ENCODE measurements around the gene SLBP.
"Not testable (repeated sequence)": the region's sequence is repeated elsewhere in the genome, so short reads cannot be mapped to it uniquely, and the experiment has no call there.

SLBP gene

DNA sequence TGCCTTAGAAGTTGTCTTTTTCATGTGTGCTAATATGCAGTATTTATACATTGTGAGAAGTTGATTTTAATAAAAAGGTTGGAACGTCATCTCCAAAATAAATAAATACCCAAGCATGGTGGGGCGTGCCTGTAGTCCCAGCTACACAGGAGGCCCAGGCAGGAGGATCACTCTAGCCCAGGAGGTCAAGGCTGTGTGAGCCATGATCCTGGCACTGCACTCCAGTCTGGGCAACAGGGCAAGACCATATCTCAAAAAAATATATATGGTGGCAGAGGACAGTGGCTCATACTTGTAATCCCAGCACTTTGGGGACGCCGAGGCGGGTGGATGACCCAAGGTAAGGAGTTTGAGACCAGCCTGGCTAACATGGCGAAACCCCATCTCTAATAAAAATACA is 6.4 kb downstream of the SLBP start:
- DNase-seq = no peak

DNA sequence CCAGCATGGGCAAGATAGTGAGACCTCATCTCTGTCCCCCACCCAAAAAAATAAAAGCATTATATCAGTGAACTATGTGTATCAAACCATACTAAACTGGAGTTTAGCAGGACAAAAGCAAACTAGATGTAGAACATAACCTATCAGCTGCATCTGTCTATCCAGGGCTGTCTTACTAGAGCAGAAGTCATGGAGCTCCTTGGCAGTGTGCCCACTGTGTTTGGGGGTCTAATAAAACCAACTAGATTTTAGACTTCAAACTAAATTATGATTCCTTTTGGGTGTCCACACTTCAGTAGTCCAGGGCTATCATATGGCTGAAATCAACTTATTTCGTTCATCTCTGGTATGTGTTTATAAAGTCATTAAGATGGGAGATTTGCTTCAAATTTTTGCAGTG is 8.3 kb downstream of the SLBP start:
- no peak for DNase-seq

DNA sequence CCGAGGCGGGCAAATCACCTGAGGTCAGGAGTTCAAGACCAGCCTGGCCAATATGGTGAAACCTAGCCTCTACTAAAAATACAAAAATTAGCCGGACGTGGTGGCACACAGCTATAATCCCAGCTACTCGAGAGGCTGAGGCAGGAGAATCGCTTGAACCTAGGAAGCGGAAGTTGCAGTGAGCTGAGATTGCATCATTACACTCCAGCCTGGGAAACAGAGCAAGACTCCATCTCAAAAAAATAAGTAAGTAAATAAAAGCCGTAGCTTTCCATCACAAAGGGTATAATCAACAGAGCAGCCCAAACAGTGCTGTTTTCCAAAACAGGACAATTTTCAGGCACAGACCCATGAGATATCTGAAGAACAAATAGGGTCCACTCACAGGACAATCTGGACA is 10.4 kb downstream of the SLBP start:
- DNase-seq = not testable (repeated sequence)

DNA sequence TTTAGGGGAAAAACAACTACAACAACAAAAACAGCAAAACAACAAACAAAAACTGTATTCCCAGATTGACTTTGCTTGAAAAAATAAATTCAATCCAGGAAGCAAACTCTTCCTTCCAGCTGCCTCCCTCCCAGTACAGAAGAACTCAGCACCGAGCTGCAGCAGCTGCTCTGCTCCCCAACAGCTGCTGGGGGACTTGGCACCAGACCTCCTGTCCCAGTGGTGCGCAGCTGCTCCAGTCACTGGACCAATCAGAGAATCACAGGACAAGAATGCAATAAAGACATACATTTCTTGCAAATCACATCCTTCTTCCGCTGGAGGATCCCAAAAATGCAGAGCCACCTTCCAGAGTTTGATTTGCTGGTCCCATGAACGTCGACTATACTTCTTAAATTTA is 16.2 kb downstream of the SLBP start:
- no peak for DNase-seq

DNA sequence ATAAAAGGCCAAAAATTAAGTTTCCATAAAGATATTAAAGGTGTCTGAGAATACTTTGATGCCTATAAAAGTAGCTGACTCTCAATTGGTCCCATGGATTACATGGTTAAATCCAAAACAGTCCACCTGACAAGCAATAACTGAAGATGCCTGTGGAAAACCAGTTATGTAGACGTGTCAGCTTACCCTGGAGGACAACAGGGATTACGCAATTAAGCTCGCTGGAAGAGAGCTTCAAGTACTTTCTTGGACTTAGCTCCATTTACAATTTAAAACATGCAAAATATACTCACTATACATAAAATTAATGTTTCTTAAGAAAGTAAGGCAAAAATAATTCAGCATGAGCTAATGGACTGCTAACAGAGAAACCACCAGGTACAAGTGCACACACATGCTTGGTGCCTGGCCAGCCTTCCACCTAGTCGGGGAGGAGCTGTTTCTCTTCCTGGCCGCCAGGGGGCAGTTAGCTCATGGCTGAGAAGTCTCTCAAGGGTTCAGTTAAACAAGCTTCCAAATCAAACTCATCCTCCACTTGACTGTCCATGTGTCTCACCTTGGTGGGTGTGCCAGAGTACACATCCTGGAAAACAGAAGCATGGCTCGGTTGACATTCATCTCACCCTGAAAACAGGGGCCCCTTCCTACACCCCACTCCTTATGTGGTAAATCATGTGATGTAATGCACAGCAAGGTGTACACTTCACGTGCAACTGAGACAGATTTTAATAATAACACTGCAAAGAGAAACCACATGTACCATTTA is 18.8 kb downstream of the SLBP start:
- DNase-seq = peak; percentile 36

DNA sequence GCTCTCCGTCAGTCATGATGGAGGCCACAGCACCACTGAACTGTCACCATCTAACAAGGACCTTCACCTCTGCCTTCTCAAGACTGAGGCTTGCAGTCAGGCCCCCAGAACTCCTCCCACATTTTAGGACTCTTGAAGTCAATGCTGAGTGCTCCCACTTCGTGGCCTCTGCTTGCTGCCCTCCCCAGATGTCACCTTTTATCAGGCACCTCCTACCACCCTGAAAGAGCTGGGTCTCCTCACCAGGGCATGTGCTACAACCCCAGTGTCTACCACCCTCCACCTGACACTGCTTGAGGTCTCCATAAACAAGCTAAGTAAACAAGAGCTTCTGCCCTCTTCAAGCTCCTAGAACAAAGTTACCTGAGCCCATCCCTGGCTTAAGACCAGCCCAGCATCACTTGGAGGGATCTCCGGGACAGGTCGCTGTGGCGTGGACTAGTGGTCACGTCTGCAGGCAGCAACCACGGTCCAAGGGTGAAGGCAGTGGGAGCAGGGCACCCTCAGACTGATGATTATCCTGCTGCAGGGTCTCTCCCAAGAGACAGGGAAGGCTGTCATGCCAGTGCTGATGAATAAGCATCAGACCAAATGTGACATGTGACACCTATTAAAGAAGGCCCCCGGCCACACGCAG is 20.3 kb downstream of the SLBP start:
- no peak for DNase-seq

DNA sequence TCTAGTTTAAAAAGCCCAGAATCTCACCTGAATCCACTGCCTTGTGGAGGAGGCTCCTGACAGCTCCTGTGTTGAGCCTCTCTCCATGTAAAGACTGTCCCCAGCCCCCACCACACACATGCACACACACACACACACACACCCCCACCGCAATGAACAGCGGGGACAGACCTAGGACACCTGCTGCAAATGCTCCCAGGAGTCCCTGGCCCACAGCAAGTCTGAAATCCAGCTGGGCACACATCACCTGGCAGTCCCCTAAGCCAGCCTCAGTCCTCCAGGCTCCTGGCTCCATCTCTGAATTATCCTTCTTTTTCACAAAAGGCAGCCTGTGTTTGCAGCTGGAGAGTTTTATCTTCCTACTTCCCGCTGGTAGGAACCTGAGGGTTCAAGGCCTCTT is 21.4 kb downstream of the SLBP start:
- DNase-seq = no peak

DNA sequence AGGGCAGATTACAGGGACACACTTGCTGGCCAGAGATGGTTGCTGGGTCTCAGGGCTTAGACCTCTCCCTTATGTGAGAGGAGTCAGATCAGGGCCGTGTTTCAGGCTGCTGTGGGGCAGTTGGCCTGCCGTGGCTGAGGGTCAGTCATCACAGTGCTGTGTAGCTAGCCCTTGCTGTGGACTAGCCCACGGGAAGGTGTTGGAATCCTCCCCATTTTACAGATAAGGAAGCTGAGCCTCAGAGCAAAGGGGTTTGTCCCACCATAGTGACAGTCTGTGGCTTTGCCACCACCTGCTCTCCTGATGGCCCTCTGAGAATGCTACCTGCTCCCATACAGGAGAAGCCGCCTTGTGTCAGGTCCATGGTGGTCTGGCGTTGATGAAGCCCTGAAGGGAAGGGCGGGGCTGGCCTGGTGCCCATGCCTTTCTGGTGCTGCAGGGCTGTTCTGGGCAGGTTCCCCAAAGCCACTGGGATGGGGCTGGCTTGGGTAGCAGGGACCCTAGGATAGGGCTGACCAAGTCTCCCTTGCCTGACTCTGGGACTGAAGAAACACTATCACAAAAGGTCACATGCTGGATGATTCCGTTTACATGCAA is 25.6 kb downstream of the SLBP start:
- DNase-seq = no peak

DNA sequence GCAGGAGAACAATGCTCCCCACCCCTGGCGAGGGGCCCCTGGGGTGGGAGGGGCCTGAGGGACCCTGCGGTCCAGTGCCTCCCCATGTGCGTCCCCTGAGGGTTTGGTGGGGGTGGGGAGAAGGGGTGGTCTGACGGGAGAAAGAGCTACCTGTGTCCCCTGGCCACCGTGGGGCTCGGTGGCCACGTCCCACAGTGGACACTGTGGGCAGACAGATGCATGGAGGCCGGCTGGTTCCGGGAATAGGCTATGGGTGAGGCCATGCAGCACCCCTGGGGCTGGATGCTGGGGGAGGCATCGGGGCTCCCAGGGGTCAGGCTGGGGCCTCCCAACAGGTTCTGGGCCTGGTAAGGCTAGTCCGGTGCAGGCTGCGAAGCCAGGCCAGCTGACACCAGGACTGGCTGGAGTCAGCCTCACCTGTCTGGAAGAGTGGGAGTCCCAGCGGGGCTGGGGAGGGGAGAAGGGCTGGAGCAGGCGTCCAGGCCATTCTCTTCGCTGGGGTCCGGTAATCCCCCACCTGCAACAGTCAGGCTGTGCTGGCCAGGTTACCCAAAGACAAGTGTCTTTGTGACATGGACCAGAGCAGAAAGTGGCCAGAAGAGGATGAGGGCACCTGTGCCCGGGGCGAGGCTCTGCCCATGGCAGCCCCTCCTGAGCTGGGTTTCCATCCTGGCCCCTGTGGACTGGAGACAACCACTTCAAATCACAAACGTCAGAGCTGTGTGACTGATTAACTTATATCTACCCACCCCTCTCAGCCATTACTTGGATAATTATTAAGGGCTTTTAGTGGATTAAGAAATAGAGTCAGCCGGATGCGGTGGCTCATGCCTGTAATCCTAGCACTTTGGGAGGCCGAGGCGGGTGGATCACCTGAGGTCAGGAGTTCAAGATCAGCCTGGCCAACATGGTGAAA is 26.6 kb downstream of the SLBP start:
- DNase-seq = no peak

DNA sequence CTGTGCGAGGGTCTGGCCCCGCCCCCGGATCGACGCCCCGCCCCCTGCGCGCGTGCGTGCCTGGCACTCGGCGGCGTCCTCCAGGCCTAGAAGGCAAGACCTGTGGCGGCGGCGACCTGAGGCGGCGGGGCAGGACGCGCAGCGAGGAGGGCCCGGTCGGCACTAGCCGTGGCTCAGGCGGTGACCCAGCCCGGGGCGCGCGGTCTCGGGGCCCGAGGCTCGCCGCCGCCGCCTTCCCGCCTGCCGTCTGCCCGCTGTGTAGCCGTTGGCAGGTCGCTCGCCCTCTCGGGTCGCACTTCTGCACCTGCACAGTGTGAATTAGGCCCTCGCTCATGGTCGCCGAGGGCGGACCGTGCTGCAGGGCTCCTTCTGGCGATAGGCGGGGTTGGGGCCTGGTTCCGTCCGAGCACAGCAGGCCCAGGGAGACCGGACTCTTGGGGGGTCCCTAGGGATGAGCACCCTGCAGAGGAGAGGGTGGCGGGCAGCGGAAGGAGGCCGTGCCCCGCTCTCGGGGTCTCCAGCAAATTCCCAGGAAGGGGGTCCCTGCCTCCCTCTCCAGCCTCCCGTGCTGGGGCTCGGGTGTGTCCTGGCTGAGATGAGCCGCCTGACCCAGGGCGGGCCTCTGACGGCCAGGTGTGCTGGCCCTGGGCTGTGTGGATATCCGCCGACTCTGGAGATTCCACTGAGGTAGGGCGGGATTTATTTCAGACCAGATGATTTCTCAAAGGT is 27.4 kb downstream of the SLBP start:
- no peak for DNase-seq

DNA sequence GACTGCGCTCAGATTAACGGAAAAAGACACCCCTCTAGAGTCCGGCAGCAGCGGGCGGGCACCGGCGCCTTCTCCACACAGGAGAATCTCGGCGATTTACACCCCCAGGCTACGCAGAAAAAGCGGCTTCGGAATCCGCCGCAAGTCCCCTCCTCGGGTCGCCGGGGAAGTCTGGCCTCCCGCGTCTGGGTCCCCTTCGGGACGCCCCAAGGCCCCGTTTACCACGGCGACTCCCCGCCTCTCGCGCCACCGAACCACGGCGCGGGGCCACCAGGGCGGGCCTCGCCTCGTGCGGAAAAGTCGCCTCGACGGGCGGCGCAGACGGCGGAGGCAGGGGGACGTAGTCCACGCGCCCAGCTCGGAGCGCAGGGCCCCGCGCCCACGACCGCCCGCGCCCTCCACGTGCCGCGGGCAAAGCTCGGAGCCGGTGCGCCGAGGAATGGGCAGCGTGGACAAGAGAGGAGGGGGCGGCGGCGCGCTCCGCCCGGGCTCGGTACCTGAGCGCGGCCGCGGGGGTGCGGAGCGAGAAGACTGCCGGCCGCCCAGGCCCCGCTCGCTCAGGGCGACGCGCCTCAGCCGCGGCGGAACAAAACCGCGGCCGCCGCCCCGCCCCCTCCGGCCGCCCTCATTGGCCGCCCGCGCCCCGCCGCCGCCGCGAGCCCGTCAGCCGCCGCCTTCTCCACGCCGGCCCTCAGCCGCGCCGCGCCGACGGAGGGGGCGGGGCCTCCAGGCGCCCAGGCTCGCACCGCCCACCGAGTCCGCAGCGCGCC is 28.2 kb downstream of the SLBP start, which contains the start of gene FAM53A:
Gene FAM53A (minus strand): TSS at position 578 of the 770 bp plus-strand sequence. CDS start 15,572 bp downstream, outside the sequence.
- peak; percentile 86 for DNase-seq

DNA sequence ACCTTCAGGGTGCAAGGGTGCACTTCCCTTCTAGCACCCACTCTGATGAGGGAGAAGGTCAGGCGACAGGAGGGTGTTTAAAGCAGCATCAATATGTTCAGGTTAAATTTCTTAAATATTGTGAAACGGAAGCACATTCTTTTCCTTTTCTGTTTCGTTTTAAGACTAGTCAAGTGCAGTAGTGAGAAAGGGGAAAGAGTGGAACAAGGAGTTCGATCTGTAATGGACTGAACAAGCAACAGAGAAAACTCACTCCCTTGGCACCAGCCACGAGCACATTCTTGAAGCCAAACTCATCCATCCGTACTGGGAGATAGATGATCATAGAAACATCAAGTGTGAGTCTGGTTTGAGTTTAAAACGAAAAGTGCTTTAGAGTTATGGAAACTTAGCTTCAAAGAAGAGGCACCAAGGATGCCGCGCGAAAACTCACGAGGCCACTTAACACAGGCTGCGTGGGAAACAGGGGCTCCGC is 28.8 kb downstream of the SLBP start:
- no peak for DNase-seq

DNA sequence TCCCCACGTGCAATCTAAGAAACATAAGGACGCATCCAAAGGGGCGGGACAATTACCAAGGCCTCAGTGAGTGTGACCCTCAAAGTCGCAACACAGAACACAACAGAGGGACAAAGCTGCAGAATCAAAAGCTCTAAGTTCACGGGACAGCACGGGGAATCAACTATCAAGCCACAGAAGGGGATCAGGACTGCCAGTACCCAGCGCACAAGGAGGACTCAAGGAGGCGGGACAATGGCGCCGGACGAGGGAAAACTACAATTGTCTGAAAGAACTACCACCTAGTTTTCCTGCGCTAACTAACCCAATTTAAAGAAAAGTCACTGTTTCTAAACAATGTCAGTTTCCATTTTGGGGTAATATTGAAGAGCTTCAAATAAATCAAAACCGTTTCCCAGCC is 29.3 kb downstream of the SLBP start:
- DNase-seq = no peak

DNA sequence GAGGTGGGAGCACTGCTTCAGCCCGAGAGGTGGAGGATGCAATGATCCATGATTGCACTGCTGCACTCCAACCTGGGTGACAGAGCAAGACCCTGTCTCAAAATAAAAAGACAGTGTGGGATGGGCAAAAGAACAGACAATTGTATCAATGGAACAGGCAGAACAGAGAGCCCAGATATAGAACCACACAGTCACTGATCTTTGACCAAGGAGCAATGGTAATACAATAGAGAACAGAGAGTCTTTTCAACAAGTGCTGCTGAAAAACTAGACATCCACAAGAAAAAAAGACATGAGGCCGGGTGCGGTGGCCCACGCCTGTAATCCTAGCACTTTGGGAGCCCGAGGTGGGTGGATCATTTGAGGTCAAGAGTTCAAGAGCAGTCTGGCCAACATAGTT is 33.9 kb downstream of the SLBP start:
- no peak for DNase-seq

DNA sequence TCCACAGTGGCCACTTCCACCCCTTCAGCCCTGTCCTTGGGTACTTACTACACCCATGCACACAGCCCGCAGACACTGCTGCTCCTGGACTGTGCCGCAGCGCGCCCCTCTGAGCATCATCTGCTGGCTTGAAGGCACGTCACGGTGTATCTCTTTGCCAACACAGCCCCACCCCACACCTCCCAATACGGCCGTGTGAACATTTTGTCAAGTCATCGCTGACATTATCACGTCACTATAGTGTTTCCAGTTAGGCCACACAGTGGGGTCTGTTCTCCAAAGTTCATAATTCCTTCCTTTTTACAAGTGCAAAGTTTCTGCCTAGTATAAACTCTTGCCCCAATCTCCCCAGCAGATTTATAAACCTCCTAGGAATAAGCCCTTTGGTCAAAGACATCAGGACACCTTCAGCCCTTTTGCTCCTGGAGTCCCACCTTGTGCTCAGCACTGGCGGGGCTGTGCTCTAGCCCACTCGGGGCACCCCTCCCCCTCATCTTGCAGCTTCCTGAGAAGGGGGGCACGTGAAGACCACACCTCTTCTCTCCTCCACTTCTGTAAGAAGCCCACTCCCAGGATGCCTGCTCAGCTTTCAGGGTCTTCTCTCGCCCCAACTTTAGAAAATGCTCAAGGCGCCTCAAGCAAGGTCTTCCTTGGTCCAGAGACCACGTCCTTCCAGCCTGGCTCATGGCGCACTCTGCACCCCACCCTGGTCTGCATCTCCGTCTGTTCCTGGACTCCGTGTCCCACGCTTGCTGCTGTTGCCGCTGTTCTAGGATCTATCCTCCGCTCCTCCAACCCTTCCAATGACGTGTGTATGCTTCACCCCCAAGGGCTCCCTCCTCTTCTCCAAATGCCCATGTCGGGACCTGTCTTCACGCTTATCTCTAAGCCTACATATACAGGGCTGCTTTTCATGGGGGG is 35.3 kb downstream of the SLBP start:
- peak; percentile 11 for DNase-seq

DNA sequence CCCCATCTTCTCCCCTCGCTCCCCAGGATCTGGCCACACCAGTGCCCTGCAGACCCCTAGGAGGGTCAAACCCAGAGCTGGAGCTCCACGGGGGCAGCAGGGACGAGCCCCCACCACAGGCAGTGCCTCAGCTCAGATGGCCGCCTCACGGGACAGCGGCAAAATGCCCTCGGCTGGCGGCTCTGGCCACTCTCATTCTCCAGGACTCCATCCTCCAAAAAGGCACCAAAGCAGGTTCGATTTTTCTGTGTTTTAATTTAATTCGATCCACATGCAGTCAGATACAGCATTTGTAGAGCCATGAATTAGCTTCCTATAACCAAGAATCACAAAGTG is 36.3 kb downstream of the SLBP start:
- no peak for DNase-seq

DNA sequence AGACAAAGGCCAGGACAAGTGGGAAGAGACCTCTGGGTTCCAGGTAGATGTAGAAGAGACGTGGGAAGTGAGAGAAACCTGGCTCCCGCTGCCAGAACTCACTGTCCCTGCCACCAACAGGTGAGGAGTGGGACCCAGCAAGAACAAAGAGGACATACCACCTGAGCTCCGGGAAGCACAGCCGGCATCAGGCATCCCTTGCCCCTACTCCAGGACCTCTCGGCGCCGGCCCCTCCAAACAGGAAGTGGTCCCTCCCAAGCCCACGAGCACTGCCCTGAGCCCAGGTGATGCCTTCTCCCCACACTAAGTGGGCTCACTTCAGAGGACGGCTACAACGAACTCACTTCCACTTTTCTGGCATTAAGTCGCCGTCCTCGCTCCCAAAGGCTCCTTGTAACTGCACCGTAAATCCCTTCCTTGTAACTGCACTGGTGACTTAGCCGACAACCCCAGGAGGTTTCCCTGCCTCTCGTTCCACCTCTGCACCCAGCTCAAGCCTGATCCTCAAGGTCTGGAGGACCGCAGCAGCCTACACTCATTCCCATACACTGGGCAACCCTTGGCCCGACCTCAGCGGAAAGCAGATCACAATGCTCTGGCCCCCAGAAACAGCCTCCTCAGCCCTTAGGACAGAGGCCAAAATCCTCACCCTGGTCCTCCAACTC is 36.9 kb downstream of the SLBP start:
- DNase-seq = no peak

DNA sequence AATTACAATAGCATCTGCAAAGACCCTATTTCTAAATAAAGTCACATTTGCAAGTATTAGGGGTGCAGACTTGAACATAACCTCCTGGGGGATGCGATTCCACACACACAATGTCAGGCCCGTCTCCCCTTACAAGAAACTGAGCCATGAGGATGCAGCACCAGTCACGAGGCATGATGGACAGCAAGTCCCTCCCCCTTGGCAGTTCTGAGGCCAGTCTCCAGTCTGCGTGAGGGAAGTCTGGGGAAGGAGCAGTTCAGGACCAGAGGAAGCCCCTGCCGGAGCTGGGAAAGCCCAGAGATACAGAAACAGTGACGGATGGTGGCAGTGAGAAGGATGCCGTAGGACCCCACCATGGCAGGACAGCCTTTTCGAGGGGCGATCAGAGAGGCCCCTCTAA is 37.4 kb downstream of the SLBP start:
- no peak for DNase-seq

DNA sequence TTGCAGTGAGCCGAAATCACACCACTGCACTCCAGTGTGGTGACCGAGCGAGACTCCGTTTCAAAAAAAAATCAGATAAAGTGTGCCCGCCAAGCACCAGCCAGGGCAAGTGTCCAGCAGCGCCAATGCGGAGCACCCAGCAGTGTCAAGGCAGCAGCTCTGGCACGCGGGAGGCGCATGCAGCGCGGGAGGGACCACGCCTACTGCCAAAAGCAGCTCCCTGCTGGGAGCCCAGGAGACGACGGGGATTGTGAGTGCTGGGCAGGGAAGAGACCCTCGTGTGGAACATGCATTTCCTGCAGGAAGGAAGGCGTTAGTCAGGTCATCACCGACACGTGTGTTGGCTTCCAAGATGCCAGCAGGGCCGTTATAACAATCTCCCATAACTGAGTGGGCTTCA is 38.4 kb downstream of the SLBP start:
- DNase-seq = no peak

DNA sequence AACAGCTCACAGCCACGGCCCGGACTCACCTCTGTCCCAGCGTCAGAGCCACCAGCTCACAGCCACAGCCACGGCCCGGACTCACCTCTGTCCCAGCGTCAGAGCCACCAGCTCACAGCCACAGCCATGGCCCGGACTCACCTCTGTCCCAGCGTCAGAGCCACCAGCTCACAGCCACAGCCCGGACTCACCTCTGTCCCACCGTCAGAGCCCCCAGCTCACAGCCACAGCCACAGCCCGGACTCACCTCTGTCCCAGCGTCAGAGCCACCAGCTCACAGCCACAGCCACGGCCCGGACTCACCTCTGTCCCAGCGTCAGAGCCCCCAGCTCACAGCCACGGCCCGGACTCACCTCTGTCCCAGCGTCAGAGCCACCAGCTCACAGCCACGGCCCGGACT is 41.1 kb downstream of the SLBP start:
- not testable (repeated sequence) for DNase-seq
